ENCODE measurements around the gene CD82. TPM values are rescaled to one million over a fixed set of nuclear protein-coding genes. Genes with fewer than 3 reads are reported as not detected.

Gene CD82
- total RNA-seq, 4 donors from 2014 or later, result 77.6 to 155 (median 118) TPM

DNA sequence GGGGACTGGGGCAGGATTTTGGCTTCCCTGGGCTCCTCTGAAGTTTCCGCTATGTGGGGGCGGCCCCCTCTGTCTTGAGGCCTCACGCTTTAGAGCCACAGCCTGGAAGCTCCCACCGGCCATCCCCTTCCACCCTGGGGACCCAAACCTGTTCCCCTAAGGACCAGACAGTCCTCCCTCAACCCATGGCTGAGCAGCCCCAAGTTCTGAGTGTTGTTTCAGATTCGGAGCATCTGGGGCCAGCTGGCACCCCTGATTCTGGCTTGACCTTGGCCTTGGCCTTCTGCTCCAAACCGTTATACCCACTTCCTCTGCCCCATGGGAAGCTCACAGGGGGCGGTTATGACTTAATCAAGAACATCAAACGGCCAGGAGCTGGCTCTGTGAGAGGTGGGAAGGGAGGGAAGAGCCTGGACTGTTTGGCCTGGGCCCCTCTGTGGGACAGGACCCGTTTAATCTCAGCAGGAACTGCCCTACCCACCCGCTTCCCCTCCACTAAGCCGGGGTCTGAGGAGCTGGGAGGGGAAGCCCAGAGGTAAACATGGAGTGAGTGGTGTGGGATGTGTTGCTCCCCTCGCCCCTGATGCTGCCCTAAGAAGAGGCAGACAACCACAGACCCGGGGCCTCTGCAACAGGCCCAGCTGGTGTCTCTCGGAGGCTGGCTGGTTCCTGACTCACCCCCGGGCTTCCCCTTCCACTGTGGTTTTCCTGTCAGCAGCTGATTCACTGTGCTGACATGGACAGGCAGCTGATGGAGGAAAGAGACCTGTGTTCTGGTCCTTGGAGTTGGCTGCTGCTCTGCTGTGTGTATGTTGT lies 3.4 kb downstream of the CD82 start:
- no peaks in the 10 kb centered on the region for H3K9me3 ChIP-seq
- no peaks in the 10 kb centered on the region for H3K36me3 ChIP-seq
- H3K4me1 ChIP-seq, result peaks cover 89% of the 10 kb centered on the region
- H3K4me3 ChIP-seq, result peak overlapping the region; percentile 60
- TF ChIP-seq POLR2A (IDR thresholded peaks at IDR 0.05) (no peak), POLR2AphosphoS5 (IDR thresholded peaks at IDR 0.05) (no peak), EP300 (IDR thresholded peaks at IDR 0.05) (no peak)
- TF ChIP-seq, protein P1, sequence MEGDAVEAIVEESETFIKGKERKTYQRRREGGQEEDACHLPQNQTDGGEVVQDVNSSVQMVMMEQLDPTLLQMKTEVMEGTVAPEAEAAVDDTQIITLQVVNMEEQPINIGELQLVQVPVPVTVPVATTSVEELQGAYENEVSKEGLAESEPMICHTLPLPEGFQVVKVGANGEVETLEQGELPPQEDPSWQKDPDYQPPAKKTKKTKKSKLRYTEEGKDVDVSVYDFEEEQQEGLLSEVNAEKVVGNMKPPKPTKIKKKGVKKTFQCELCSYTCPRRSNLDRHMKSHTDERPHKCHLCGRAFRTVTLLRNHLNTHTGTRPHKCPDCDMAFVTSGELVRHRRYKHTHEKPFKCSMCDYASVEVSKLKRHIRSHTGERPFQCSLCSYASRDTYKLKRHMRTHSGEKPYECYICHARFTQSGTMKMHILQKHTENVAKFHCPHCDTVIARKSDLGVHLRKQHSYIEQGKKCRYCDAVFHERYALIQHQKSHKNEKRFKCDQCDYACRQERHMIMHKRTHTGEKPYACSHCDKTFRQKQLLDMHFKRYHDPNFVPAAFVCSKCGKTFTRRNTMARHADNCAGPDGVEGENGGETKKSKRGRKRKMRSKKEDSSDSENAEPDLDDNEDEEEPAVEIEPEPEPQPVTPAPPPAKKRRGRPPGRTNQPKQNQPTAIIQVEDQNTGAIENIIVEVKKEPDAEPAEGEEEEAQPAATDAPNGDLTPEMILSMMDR (IDR thresholded peaks at IDR 0.05), result no peak
- H3K27ac ChIP-seq, result peak overlapping the region; percentile 61
- 34% methylated on average over 4 of the region's 15 CpGs for WGBS
- DNase-seq (ENCODE audit: low spot score in 2 of 2), result peak in 1 of 2 donors; percentile 84
- no peaks in the 10 kb centered on the region for H3K27me3 ChIP-seq

DNA sequence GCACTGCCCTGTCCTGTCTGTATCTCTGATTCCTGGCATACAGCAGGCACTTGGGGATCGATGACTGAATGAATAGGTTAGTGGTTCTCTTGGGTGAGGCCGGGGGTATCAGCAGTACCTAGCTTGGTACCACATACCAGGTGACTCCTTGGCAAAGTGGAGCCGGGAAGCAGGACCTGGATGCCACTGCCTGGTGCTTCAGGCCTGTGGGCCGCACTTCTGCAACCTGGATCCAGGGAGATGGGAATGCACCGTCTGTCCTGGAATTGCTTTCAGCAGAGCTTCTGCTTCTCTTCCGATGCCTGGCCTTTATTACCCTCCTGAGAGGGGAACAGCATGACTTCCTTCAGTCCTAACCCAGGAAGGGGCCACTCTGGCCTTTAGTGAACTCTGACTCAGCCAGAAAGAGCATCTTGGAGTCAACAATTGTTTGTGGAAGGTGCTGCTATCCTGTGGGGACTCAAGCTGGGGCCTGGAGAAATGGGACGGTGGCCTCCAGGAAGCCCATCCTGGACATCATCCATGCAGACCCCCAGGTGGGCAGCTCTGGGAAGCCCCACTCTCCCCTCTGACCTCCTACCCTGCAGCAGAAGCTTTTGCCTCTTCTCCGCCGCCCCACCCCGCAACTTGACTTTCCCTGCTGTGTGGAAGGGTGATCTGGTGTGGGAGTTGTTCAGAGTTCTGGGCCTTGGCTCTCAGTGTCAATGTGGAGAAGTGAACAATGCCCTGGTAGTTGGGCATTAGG lies 5.1 kb downstream of the CD82 start:
- Histone ChIP-seq H3K4me3 (no peak overlapping the region), H3K27me3 (no peaks in the 10 kb centered on the region), H3K27ac (no peak overlapping the region), H3K4me1 (peaks cover 94% of the 10 kb centered on the region), H3K9me3 (no peaks in the 10 kb centered on the region), H3K36me3 (no peaks in the 10 kb centered on the region)
- DNase-seq (ENCODE audit: low spot score in 2 of 2), result no peak
- no peak for TF ChIP-seq EP300 (IDR thresholded peaks at IDR 0.05)
- no peak for TF ChIP-seq POLR2A (IDR thresholded peaks at IDR 0.05)
- TF ChIP-seq, protein P1 (IDR thresholded peaks at IDR 0.05), result no peak
- 85% methylated on average over 9 of the region's 10 CpGs for WGBS

DNA sequence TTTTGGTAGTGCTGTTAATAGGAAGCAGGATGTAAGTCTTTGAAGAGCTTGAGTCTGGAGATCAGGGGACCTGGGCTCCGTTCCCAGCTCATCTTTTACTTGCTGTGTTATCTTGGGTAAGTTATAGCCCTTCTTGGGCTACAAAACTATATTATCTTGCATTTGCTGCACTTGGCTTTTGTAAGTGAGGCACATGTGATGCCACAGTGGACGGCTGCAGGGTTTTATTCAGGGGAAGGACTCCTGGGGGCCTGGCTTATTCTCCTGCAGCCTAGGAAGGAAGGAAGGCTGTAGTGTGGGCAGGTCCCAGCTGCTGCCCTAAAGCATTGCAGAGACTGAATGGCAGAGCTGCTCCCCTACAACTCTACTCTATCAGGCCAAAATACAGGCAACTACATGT lies 6.4 kb downstream of the CD82 start:
- H3K27ac ChIP-seq, result no peak overlapping the region
- DNase-seq (ENCODE audit: low spot score in 2 of 2), result no peak
- no peak overlapping the region for H3K4me3 ChIP-seq
- no peaks in the 10 kb centered on the region for H3K27me3 ChIP-seq
- H3K4me1 ChIP-seq, result peaks cover 94% of the 10 kb centered on the region
- H3K36me3 ChIP-seq, result no peaks in the 10 kb centered on the region
- no peaks in the 10 kb centered on the region for H3K9me3 ChIP-seq
- 64% methylated on average over 2 of the region's 2 CpGs for WGBS
- no peak for TF ChIP-seq EP300 (IDR thresholded peaks at IDR 0.05)
- TF ChIP-seq, protein P1 (IDR thresholded peaks at IDR 0.05), result no peak
- no peak for TF ChIP-seq POLR2AphosphoS5 (IDR thresholded peaks at IDR 0.05)
- no peak for TF ChIP-seq POLR2A (IDR thresholded peaks at IDR 0.05)

DNA sequence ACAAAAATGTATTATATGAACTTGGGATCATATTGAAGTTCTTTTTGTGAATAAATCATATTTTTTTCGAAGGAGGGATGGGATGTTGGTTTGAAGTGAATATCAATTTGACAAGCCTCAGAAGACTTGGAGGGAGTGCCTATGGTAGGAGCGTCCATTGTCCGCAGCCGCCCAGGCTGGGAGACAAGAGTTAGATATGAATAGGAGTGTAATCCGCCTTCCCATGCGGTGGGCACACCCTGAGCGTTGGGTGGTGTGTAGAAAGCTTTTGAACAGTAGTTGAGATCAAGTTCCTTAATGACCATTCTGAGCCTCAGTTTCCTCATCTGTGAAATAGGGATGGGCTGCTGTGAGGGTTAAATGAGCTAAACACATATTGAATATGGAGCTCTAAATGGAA lies 7.0 kb downstream of the CD82 start:
- Histone ChIP-seq H3K9me3 (no peaks in the 10 kb centered on the region), H3K4me1 (peaks cover 94% of the 10 kb centered on the region), H3K27me3 (no peaks in the 10 kb centered on the region), H3K4me3 (no peak overlapping the region), H3K36me3 (no peaks in the 10 kb centered on the region), H3K27ac (no peak overlapping the region)
- WGBS, result 81% methylated on average over 7 of the region's 7 CpGs
- DNase-seq (ENCODE audit: low spot score in 2 of 2), result no peak
- TF ChIP-seq, protein P1 (IDR thresholded peaks at IDR 0.05), result no peak
- TF ChIP-seq POLR2AphosphoS5 (IDR thresholded peaks at IDR 0.05), result no peak
- no peak for TF ChIP-seq EP300 (IDR thresholded peaks at IDR 0.05)
- TF ChIP-seq POLR2A (IDR thresholded peaks at IDR 0.05), result no peak

DNA sequence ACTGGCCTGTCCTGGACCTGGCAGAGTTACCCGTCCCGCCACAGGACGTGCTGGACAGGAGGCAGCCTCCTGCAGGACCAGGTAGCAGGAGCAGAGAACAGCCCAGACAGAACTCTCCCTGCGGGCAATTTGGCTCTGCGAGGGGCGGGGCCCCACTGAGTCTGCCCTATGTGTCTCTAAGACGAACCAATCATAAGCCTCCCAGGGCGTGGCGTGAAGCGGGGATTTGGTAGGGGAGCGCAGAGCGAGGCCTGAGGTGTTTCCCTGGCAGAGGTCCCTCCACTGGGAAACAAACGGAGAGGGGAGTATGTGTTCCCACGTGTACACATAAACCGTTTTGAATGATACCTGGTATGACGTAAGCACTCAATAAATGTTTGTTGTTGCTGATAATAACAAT lies 7.4 kb downstream of the CD82 start:
- Histone ChIP-seq H3K27me3 (no peaks in the 10 kb centered on the region), H3K9me3 (no peaks in the 10 kb centered on the region), H3K4me3 (no peak overlapping the region), H3K27ac (peak overlapping the region; percentile 79), H3K4me1 (peaks cover 94% of the 10 kb centered on the region), H3K36me3 (no peaks in the 10 kb centered on the region)
- WGBS, result 66% methylated on average over 13 of the region's 16 CpGs
- TF ChIP-seq POLR2A (IDR thresholded peaks at IDR 0.05) (no peak), POLR2AphosphoS5 (IDR thresholded peaks at IDR 0.05) (no peak), EP300 (IDR thresholded peaks at IDR 0.05) (no peak)
- TF ChIP-seq, protein P1 (IDR thresholded peaks at IDR 0.05), result no peak
- DNase-seq (ENCODE audit: low spot score in 2 of 2), result no peak
